HUDEP-2 (cell line): ENCODE results near the gene ZDHHC14.
"Not testable (repeated sequence)": the region's sequence is repeated elsewhere in the genome, so short reads cannot be mapped to it uniquely, and the experiment has no call there.

ENCODE experiments used
- DNase-seq, 76 experiments: peaks; one replicate each; lab custom pipeline; 2025; ENCODE audit not compliant: unreplicated experiment in 76 of 76; lab: John Stamatoyannopoulos, UW

ZDHHC14 gene

GRCh38 chr6:157672726-157673412 is 291.9 kb downstream of the ZDHHC14 start:
- DNase-seq = no peak

GRCh38 chr6:157673596-157673995 is 292.6 kb downstream of the ZDHHC14 start:
- DNase-seq = no peak

- DNase-seq = no peak
Measured at GRCh38 chr6:157674061-157674460, 293.1 kb downstream of the ZDHHC14 start.

- no peak for DNase-seq
Measured at GRCh38 chr6:157675831-157676230, 294.8 kb downstream of the ZDHHC14 start.

- no peak for DNase-seq
Measured at GRCh38 chr6:157676241-157676640, 295.3 kb downstream of the ZDHHC14 start.

- no peak for DNase-seq
Measured at GRCh38 chr6:157677235-157677634, 296.2 kb downstream of the ZDHHC14 start.

- no peak for DNase-seq
Measured at GRCh38 chr6:157679605-157680580, 298.9 kb downstream of the ZDHHC14 start.

GRCh38 chr6:157681041-157681650 is 300.2 kb downstream of the ZDHHC14 start:
- DNase-seq = no peak

GRCh38 chr6:157682856-157683481 is 302.0 kb downstream of the ZDHHC14 start:
- DNase-seq = no peak

GRCh38 chr6:157683707-157684106 is 302.7 kb downstream of the ZDHHC14 start:
- DNase-seq = no peak

GRCh38 chr6:157684620-157685299 is 303.8 kb downstream of the ZDHHC14 start:
- no peak for DNase-seq

GRCh38 chr6:157685596-157686280 is 304.7 kb downstream of the ZDHHC14 start:
- no peak for DNase-seq

- DNase-seq = no peak
Measured at GRCh38 chr6:157688275-157688959, 307.4 kb downstream of the ZDHHC14 start.

- DNase-seq = no peak
Measured at GRCh38 chr6:157688960-157689599, 308.1 kb downstream of the ZDHHC14 start.

- peak in 1 of 76 experiments; percentile 12 for DNase-seq
Measured at GRCh38 chr6:157689875-157690274, 308.9 kb downstream of the ZDHHC14 start.

- DNase-seq = no peak
Measured at GRCh38 chr6:157690441-157691210, 309.6 kb downstream of the ZDHHC14 start.

- not testable (repeated sequence) for DNase-seq
Measured at GRCh38 chr6:157691621-157692020, 310.6 kb downstream of the ZDHHC14 start.

- DNase-seq = no peak
Measured at GRCh38 chr6:157693867-157694266, 312.9 kb downstream of the ZDHHC14 start.
